Activated T-cell treated with anti-CD3 and anti-CD28 coated beads for 4 hours (primary cell): Measurements from ENCODE around the gene RABAC1.
"Not testable (repeated sequence)": the region's sequence is repeated elsewhere in the genome, so short reads cannot be mapped to it uniquely, and the experiment has no call there.

Experiments used
- DNase-seq: peaks from one replicate; pipeline ENCODE4 v3.0.0-alpha.2; 2020

Gene RABAC1

GRCh38 chr19:41927497-41928192 is 31.5 kb downstream of the RABAC1 start:
- no peak for DNase-seq

- no peak for DNase-seq
Measured at GRCh38 chr19:41926763-41927496, 32.2 kb downstream of the RABAC1 start.

GRCh38 chr19:41926028-41926762 is 32.9 kb downstream of the RABAC1 start:
- DNase-seq, result no peak

- no peak for DNase-seq
Measured at GRCh38 chr19:41925208-41926003, 33.7 kb downstream of the RABAC1 start.

GRCh38 chr19:41924151-41925145 is 34.7 kb downstream of the RABAC1 start:
- DNase-seq, result no peak

GRCh38 chr19:41923045-41923788 is 35.9 kb downstream of the RABAC1 start:
- no peak for DNase-seq

- DNase-seq, result no peak
Measured at GRCh38 chr19:41922585-41922984, 36.5 kb downstream of the RABAC1 start.

- DNase-seq, result no peak
Measured at GRCh38 chr19:41921577-41922576, 37.2 kb downstream of the RABAC1 start.

GRCh38 chr19:41920882-41921576 is 38.1 kb downstream of the RABAC1 start:
- no peak for DNase-seq

GRCh38 chr19:41919948-41920712 is 39.0 kb downstream of the RABAC1 start:
- no peak for DNase-seq

- DNase-seq, result no peak
Measured at GRCh38 chr19:41918653-41919244, 40.4 kb downstream of the RABAC1 start.

- no peak for DNase-seq
Measured at GRCh38 chr19:41918095-41918494, 41.0 kb downstream of the RABAC1 start.

- DNase-seq, result no peak
Measured at GRCh38 chr19:41917676-41918075, 41.4 kb downstream of the RABAC1 start.

GRCh38 chr19:41915776-41916414 is 43.2 kb downstream of the RABAC1 start:
- DNase-seq, result no peak

GRCh38 chr19:41915021-41915775 is 43.9 kb downstream of the RABAC1 start:
- no peak for DNase-seq

GRCh38 chr19:41914424-41914834 is 44.7 kb downstream of the RABAC1 start:
- DNase-seq, result not testable (repeated sequence)
